Measurements from ENCODE around the gene TSPAN17.

Gene TSPAN17

DNA sequence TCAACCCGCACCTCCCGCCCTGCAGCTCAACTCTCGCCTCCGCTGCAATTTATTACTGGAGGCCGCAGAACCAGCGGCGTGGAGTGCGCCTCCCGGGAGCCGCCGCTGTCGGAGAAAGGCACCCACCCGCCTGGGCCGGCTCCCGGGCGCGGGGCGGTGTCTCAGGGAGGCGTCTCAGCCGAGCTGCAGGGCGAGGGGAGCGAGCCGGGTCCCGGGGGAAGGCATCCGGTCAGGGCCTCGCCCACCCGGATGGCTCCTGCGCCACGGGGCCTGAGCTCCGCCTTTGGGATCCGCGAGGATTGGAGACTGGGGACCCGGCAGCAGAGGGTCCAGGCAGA is 32.9 kb downstream of the TSPAN17 start:
- Histone ChIP-seq H3K27ac (no peak overlapping the region), H3K4me2 (no peak overlapping the region), H2AFZ (ENCODE audit: low read depth) (no peak overlapping the region), H3K4me3 (IDR thresholded peaks at IDR 0.05; ENCODE audit: insufficient read depth, low read depth, low read length) (no peak overlapping the region), H3K27me3 (ENCODE audit: insufficient read depth, low read depth) (no peaks in the 10 kb centered on the region), H4K20me1 (ENCODE audit: insufficient read depth) (no peaks in the 10 kb centered on the region), H3K79me2 (ENCODE audit: insufficient read depth, low read depth) (no peaks in the 10 kb centered on the region), H3K9ac (no peak overlapping the region), H3K36me3 (ENCODE audit: insufficient read depth) (no peaks in the 10 kb centered on the region), H3K4me1 (ENCODE audit: low read depth, poor library complexity, severe bottlenecking) (no peaks in the 10 kb centered on the region)
- TF ChIP-seq CTCF (conservative IDR thresholded peaks at IDR 0.05; ENCODE audit: low read depth, low read length), result no peak

DNA sequence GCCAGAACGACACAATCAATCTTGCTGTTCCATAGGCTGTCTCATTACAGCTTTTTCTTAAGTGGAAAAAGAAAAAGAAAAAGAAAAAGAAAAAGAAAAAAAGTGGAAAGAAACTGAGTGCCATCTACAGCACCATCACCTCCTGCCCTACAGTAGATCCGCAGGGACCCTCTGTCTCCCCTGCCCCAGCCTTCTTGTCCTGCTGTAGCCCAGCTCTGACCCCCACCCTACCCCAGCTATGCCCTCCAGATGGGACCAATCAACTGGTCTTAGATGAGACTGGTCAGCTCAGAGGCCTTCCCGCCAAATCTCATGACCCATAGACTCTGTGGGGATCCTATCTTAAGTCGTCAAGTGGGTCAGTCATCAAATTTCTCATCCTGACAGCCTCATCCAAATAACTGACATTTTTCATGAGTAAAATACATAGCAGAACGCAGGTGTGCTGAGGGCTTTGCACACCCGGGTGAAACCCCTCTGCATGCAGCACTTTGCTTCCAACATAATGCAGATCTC is 34.8 kb downstream of the TSPAN17 start:
- no peak overlapping the region for H3K9ac ChIP-seq
- H3K36me3 ChIP-seq (ENCODE audit: insufficient read depth), result no peaks in the 10 kb centered on the region
- no peaks in the 10 kb centered on the region for H4K20me1 ChIP-seq (ENCODE audit: insufficient read depth)
- no peak overlapping the region for H3K4me2 ChIP-seq
- no peak overlapping the region for H3K4me3 ChIP-seq (IDR thresholded peaks at IDR 0.05; ENCODE audit: insufficient read depth, low read depth, low read length)
- H3K4me1 ChIP-seq (ENCODE audit: low read depth, poor library complexity, severe bottlenecking), result no peaks in the 10 kb centered on the region
- no peak overlapping the region for H3K27ac ChIP-seq
- TF ChIP-seq CTCF (conservative IDR thresholded peaks at IDR 0.05; ENCODE audit: low read depth, low read length), result no peak
- no peaks in the 10 kb centered on the region for H3K79me2 ChIP-seq (ENCODE audit: insufficient read depth, low read depth)
- no peak overlapping the region for H2AFZ ChIP-seq (ENCODE audit: low read depth)
- no peaks in the 10 kb centered on the region for H3K27me3 ChIP-seq (ENCODE audit: insufficient read depth, low read depth)

DNA sequence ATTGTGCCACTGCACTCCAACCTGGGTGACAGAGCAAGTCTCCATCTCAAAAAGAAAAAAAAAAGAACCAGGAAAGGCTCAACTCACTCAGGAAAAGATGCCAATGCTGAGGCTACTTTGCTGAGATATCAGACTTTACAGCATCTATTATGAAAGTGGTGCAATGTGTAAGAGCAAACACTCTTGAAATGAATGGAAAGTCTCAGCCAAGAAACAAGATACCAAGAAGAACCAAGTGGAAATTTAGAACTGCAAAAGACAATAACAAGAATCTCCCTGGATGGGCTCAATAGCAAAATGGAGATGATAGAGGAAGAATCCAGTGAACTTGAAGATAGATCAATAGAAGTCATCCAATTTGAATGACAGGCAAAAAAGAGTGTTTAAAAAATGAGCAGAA is 37.7 kb downstream of the TSPAN17 start:
- no peak overlapping the region for H2AFZ ChIP-seq (ENCODE audit: low read depth)
- no peak overlapping the region for H3K9ac ChIP-seq
- H3K36me3 ChIP-seq (ENCODE audit: insufficient read depth), result no peaks in the 10 kb centered on the region
- no peak overlapping the region for H3K4me2 ChIP-seq
- H3K4me1 ChIP-seq (ENCODE audit: low read depth, poor library complexity, severe bottlenecking), result no peaks in the 10 kb centered on the region
- no peaks in the 10 kb centered on the region for H3K79me2 ChIP-seq (ENCODE audit: insufficient read depth, low read depth)
- no peak for TF ChIP-seq CTCF (conservative IDR thresholded peaks at IDR 0.05; ENCODE audit: low read depth, low read length)
- no peaks in the 10 kb centered on the region for H4K20me1 ChIP-seq (ENCODE audit: insufficient read depth)
- no peak overlapping the region for H3K27ac ChIP-seq
- no peaks in the 10 kb centered on the region for H3K27me3 ChIP-seq (ENCODE audit: insufficient read depth, low read depth)
- no peak overlapping the region for H3K4me3 ChIP-seq (IDR thresholded peaks at IDR 0.05; ENCODE audit: insufficient read depth, low read depth, low read length)

DNA sequence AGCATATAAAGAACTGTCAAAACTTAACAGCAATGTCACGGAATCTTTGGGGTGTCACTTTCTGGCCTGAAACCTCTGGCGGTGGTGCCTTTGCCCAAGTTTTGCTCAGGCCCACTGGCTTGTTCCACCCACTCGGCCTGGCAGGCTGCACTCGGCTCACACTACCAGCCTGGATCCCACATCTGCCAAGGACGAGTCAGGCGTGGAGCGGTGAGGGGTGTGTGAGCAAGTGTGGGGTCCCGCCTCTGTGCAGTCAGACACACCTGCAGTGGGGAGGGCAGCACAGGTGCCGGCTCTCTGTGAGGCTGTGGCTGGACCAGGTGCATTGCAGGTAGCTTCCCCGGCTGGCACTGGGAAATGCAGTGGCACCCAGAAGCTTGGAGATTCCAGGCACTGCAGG is 40.0 kb downstream of the TSPAN17 start:
- Histone ChIP-seq H3K4me3 (IDR thresholded peaks at IDR 0.05; ENCODE audit: insufficient read depth, low read depth, low read length) (no peak overlapping the region), H3K4me2 (no peak overlapping the region), H3K4me1 (ENCODE audit: low read depth, poor library complexity, severe bottlenecking) (no peaks in the 10 kb centered on the region), H3K79me2 (ENCODE audit: insufficient read depth, low read depth) (no peaks in the 10 kb centered on the region), H4K20me1 (ENCODE audit: insufficient read depth) (no peaks in the 10 kb centered on the region), H3K9ac (no peak overlapping the region), H3K36me3 (ENCODE audit: insufficient read depth) (no peaks in the 10 kb centered on the region), H3K27ac (no peak overlapping the region), H3K27me3 (ENCODE audit: insufficient read depth, low read depth) (no peaks in the 10 kb centered on the region; the same call in 1 of the 2 replicates), H2AFZ (ENCODE audit: low read depth) (no peak overlapping the region)
- no peak for TF ChIP-seq CTCF (conservative IDR thresholded peaks at IDR 0.05; ENCODE audit: low read depth, low read length)

Measured in KMS-11 (cell line).